Spleen (tissue), 7 donors: ENCODE measurements around the gene CPLX1.

Experiments
- POLR2A ChIP-seq, 3 donors: fragments of 450-650 bp; IDR thresholded peaks; one replicate each; pipeline ENCODE4 v1.5.1; 2017; ENCODE audit warnings: antibody characterized with exemption in 3 of 3, mild to moderate bottlenecking in 1 of 3
- POLR2AphosphoS5 ChIP-seq, 3 donors: sonication (generic); formaldehyde crosslinking; IDR thresholded peaks; one replicate each; pipeline ENCODE4 v1.5.1; 2017; ENCODE audit warnings: antibody characterized with exemption in 3 of 3
- TF ChIP-seq, protein P1 (sequence below), 11 experiments: fragments of 200-600 bp in 7 of 11; fragments of 450-650 bp in 4 of 11; sonication (generic) in 4 of 11; IDR thresholded peaks in 8 of 11; conservative IDR thresholded peaks in 3 of 11; 1 replicate in 7 of 11; 2 replicates in 4 of 11; pipeline versions ENCODE4 v1.4.0 to v1.8.0; 2016 to 2021; ENCODE audit warnings: antibody characterized with exemption in 11 of 11, inconsistent platforms in 4 of 11, mild to moderate bottlenecking in 1 of 11
- donor health status: DM: no; HTN: no; CAD: no; lungs with moderate emphysema.
- donor health status: DM: no; HTN: no; CAD: no.
- donor health status: DM: no; HTN: no; CAD: no.

DNA sequence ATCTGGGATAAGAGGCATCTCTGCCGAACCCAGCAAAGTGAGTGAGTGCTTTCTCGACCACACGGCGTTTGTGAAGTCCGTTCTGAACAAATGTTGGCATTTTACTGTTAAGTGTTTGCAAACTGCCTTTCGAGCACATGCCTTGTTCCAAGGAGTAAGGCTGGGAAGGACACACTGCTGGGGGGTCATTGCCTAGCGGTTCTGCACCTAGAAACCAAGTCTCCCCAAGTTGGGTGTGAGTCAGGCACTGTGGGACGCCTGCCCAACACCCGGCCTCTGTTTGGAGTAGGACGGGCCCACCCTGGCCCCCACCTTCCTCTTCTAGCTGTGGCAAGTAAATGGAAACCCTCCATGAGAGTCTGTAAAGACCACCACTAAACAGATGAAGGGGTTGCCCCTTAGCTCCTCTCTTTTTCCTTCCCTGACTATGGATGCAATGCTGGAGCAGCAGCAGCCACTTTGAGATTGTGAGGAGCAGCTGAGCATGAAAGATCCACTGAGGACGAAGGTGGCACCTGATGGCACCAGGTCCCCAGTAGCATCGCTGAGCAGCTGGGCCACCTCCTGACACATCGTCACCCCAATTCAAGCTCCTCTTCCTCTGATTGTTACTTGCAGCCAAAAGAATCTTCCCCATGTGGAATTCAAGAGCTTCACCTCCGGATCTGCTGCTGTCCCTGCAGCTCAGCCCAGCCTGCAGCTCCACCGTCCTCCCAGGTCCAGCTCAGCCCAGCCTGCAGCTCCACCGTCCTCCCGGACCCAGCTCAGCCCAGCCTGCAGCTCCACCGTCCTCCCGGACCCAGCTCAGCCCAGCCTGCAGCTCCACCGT lies 6.3 kb downstream of the CPLX1 start:
- TF ChIP-seq, protein P1, sequence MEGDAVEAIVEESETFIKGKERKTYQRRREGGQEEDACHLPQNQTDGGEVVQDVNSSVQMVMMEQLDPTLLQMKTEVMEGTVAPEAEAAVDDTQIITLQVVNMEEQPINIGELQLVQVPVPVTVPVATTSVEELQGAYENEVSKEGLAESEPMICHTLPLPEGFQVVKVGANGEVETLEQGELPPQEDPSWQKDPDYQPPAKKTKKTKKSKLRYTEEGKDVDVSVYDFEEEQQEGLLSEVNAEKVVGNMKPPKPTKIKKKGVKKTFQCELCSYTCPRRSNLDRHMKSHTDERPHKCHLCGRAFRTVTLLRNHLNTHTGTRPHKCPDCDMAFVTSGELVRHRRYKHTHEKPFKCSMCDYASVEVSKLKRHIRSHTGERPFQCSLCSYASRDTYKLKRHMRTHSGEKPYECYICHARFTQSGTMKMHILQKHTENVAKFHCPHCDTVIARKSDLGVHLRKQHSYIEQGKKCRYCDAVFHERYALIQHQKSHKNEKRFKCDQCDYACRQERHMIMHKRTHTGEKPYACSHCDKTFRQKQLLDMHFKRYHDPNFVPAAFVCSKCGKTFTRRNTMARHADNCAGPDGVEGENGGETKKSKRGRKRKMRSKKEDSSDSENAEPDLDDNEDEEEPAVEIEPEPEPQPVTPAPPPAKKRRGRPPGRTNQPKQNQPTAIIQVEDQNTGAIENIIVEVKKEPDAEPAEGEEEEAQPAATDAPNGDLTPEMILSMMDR (IDR thresholded peaks at IDR 0.05 in 8 of 11, conservative IDR thresholded peaks at IDR 0.05 in 3 of 11), result no peak
- TF ChIP-seq POLR2A (IDR thresholded peaks at IDR 0.05) (no peak), POLR2AphosphoS5 (IDR thresholded peaks at IDR 0.05) (no peak)
